Measurements from ENCODE around the gene EDA. TPM values are rescaled to one million over a fixed set of nuclear protein-coding genes. Genes with fewer than 3 reads are reported as not detected.

The EDA gene
- total RNA-seq, 1 donor: 9.1 TPM

- no peaks in the 10 kb centered on the region for H3K27me3 ChIP-seq (ENCODE audit: insufficient read depth, low read length)
- H3K4me3 ChIP-seq (ENCODE audit: low read length): no peak overlapping the region
- no peaks in the 10 kb centered on the region for H3K9me3 ChIP-seq (ENCODE audit: low read depth, low read length)
- H3K4me1 ChIP-seq (ENCODE audit: insufficient read depth, low read length): no peaks in the 10 kb centered on the region
Measured at GRCh38 chrX:70082723-70083122, 466.8 kb downstream of the EDA start.

- Histone ChIP-seq H3K4me1 (ENCODE audit: insufficient read depth, low read length) (no peaks in the 10 kb centered on the region), H3K27me3 (ENCODE audit: insufficient read depth, low read length) (no peaks in the 10 kb centered on the region), H3K9me3 (ENCODE audit: low read depth, low read length) (no peaks in the 10 kb centered on the region), H3K4me3 (ENCODE audit: low read length) (no peak overlapping the region)
Measured at GRCh38 chrX:70084592-70085240, 468.8 kb downstream of the EDA start.

GRCh38 chrX:70087857-70088630, 472.1 kb downstream of the EDA start:
- Histone ChIP-seq H3K27me3 (ENCODE audit: insufficient read depth, low read length) (no peaks in the 10 kb centered on the region), H3K4me1 (ENCODE audit: insufficient read depth, low read length) (no peaks in the 10 kb centered on the region), H3K9me3 (ENCODE audit: low read depth, low read length) (no peaks in the 10 kb centered on the region), H3K4me3 (ENCODE audit: low read length) (no peak overlapping the region)

GRCh38 chrX:70088751-70089150, 472.8 kb downstream of the EDA start:
- Histone ChIP-seq H3K4me1 (ENCODE audit: insufficient read depth, low read length) (no peaks in the 10 kb centered on the region), H3K9me3 (ENCODE audit: low read depth, low read length) (no peaks in the 10 kb centered on the region), H3K4me3 (ENCODE audit: low read length) (no peak overlapping the region), H3K27me3 (ENCODE audit: insufficient read depth, low read length) (no peaks in the 10 kb centered on the region)

Other genes starting within 250 kb of the EDA start
- gene NALF2, start 111.8 kb upstream of the EDA start, total RNA-seq: under 0.01 TPM

All from mononuclear cell (primary cell).